Lung (tissue), 12 donors: ENCODE results near the gene RAB6A. TPM values are rescaled to one million over a fixed set of nuclear protein-coding genes. Genes with fewer than 3 reads are reported as not detected.
"Not testable (repeated sequence)": the region's sequence is repeated elsewhere in the genome, so short reads cannot be mapped to it uniquely, and the experiment has no call there.

ENCODE experiments used
- ATAC-seq: fragments of 200-7000 bp; cut with Tn5 transposase; one replicate; pipeline ENCODE4 v1.9.1; 2020; ENCODE audit warnings: moderate number of reproducible peaks; ENCODE audit not compliant: insufficient read depth, low FRiP score
- DNase-seq, 3 donors: peaks; one replicate each; pipeline ENCODE4 v3.0.0-alpha.2; 2013 to 2017
- H3K27ac ChIP-seq, 2 donors: one replicate each; pipeline ENCODE4 v1.5.1; 2013; ENCODE audit warnings: mild to moderate bottlenecking in 2 of 2, moderate library complexity in 2 of 2, control low read depth in 1 of 2, inconsistent platforms in 1 of 2, low read depth in 1 of 2, low read length in 1 of 2
- H3K27me3 ChIP-seq, 3 donors: one replicate each; pipeline ENCODE4 v1.5.1; 2013; ENCODE audit warnings: low read length in 2 of 3; ENCODE audit not compliant: control insufficient read depth in 3 of 3, insufficient read depth in 3 of 3
- H3K36me3 ChIP-seq, 4 donors: one replicate each; pipeline ENCODE4 v1.5.1; 2013; ENCODE audit warnings: low read length in 4 of 4, mild to moderate bottlenecking in 1 of 4, moderate library complexity in 1 of 4; ENCODE audit not compliant: control insufficient read depth in 4 of 4, insufficient read depth in 4 of 4
- H3K4me1 ChIP-seq, 5 donors: one replicate each; pipeline ENCODE4 v1.5.1; 2013; ENCODE audit warnings: low read length in 5 of 5, mild to moderate bottlenecking in 2 of 5, moderate library complexity in 1 of 5; ENCODE audit not compliant: control insufficient read depth in 5 of 5, insufficient read depth in 5 of 5
- H3K4me3 ChIP-seq: one replicate; pipeline ENCODE4 v1.5.1; 2013; ENCODE audit warnings: mild to moderate bottlenecking, control low read depth, moderate library complexity
- H3K9ac ChIP-seq, 2 donors: one replicate each; pipeline ENCODE4 v1.5.1; 2013; ENCODE audit warnings: low read length in 2 of 2, control low read depth in 1 of 2; ENCODE audit not compliant: insufficient read depth in 1 of 2
- H3K9me3 ChIP-seq, 4 donors: one replicate each; pipeline ENCODE4 v1.5.1; 2013; ENCODE audit warnings: low read length in 3 of 4, mild to moderate bottlenecking in 1 of 4, moderate library complexity in 1 of 4; ENCODE audit not compliant: control insufficient read depth in 4 of 4, insufficient read depth in 3 of 4
- WGBS, 2 donors: extraction: QIAGEN DNeasy Blood & Tissue Kit; methylation state at CpG; one replicate each; pipeline ENCODE4 v1.1.7; 2013; 5-methylcytosine and 5-hydroxymethylcytosine counted together
- polyA plus RNA-seq, 2 donors: library from polyadenylated mRNA; stranded (reverse); fragments of 200-250 nt; gene quantifications; one replicate each; pipeline ENCODE4 v1.2.1, GENCODE V29; 2013
- total RNA-seq, 2 donors: library from RNA; depleted of rRNA in 1 of 2; stranded (reverse); fragments of >200 nt in 1 of 2; gene quantifications; one replicate each; pipeline ENCODE4 v1.2.1, GENCODE V29; 2014 to 2021
- TF ChIP-seq, protein P1 (sequence below): IDR thresholded peaks from 2 replicates; pipeline ENCODE4 v1.5.1; 2012; ENCODE audit warnings: mild to moderate bottlenecking; ENCODE audit errors: control extremely low read depth, extremely low read depth
- donor health status: control.
- donor health status: control.
- donor health status: Bipolar disorder and iron deficiency.
- donor health status: healthy.
- donor health status: DM: yes; HTN: yes; CAD: no.

Gene RAB6A
- total and polyA plus RNA-seq, 4 donors: 45.8 to 159 (median 81.8) TPM

GRCh38 chr11:73779084-73779902 lies 18.4 kb upstream of the RAB6A start:
- Histone ChIP-seq H3K36me3 (no peaks in the 10 kb centered on the region), H3K4me1 (no peaks in the 10 kb centered on the region), H3K27me3 (no peaks in the 10 kb centered on the region), H3K27ac (peak overlapping the region; percentile 90 to 98), H3K9ac (peak overlapping the region; percentile 37 to 99), H3K9me3 (no peaks in the 10 kb centered on the region), H3K4me3 (peak overlapping the region; percentile 37)
- DNase-seq: peak; percentile 98 to 99 (median 99)
- 0 to 1% methylated on average over 29 to 30 of the region's 30 CpGs for WGBS, 2 donors
- TF ChIP-seq, protein P1, sequence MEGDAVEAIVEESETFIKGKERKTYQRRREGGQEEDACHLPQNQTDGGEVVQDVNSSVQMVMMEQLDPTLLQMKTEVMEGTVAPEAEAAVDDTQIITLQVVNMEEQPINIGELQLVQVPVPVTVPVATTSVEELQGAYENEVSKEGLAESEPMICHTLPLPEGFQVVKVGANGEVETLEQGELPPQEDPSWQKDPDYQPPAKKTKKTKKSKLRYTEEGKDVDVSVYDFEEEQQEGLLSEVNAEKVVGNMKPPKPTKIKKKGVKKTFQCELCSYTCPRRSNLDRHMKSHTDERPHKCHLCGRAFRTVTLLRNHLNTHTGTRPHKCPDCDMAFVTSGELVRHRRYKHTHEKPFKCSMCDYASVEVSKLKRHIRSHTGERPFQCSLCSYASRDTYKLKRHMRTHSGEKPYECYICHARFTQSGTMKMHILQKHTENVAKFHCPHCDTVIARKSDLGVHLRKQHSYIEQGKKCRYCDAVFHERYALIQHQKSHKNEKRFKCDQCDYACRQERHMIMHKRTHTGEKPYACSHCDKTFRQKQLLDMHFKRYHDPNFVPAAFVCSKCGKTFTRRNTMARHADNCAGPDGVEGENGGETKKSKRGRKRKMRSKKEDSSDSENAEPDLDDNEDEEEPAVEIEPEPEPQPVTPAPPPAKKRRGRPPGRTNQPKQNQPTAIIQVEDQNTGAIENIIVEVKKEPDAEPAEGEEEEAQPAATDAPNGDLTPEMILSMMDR: no peak
- peak; percentile 100 for ATAC-seq

- H3K9me3 ChIP-seq, H3K4me3 ChIP-seq, H3K4me1 ChIP-seq, ATAC-seq, H3K9ac ChIP-seq, DNase-seq, H3K36me3 ChIP-seq, H3K27ac ChIP-seq, H3K27me3 ChIP-seq: not testable (repeated sequence)
- WGBS, 2 donors: 95% methylated on average over 7 of the region's 7 CpGs
These were observed 9.9 kb upstream of the RAB6A start for GRCh38 chr11:73770811-73771210.

- Histone ChIP-seq H3K9ac (no peak overlapping the region), H3K4me1 (no peaks in the 10 kb centered on the region), H3K27me3 (no peaks in the 10 kb centered on the region), H3K4me3 (no peak overlapping the region), H3K36me3 (no peaks in the 10 kb centered on the region), H3K27ac (no peak overlapping the region), H3K9me3 (no peaks in the 10 kb centered on the region)
- TF ChIP-seq, protein P1: no peak
- DNase-seq (no peak), ATAC-seq (no peak)
- WGBS, 2 donors: 74 to 91% methylated on average over 1 of the region's 1 CpG
These were observed 5.9 kb upstream of the RAB6A start for GRCh38 chr11:73766763-73767162.

DNA sequence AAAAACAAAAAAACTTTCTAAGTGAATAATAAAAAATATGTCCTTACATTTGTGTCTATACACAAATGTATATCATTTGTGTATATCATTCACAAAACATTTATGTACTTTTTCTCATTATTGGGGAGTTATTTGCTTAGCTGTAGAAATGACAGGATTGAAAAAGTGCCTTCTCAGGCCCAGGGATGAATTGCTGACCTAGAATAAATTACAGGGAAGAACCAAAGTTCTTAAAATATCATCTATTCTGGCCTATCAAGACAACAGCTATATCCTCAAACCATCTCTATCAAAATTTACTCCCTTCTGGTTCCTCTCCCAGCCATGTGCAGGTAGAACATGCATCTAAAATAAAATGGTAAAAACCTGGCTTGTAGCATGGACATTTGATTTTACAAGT lies 1.9 kb upstream of the RAB6A start:
- Histone ChIP-seq H3K4me3 (no peak overlapping the region), H3K27me3 (no peaks in the 10 kb centered on the region), H3K36me3 (no peaks in the 10 kb centered on the region), H3K27ac (no peak overlapping the region), H3K4me1 (peaks cover 0 to 12% (median 0%) of the 10 kb centered on the region in 5 donors), H3K9ac (no peak overlapping the region), H3K9me3 (no peaks in the 10 kb centered on the region)
- no peak for ATAC-seq
- TF ChIP-seq, protein P1: no peak
- no peak for DNase-seq
